HT-29 (cell line): ENCODE data around the gene BMP10. TPM values are rescaled to one million over a fixed set of nuclear protein-coding genes. Genes with fewer than 3 reads are reported as not detected.

Source experiments
- DNase-seq: peaks from one replicate; pipeline ENCODE4 v3.0.0-alpha.2; 2015; ENCODE audit warnings: low spot score
- total RNA-seq: library from RNA; depleted of rRNA; stranded (reverse); fragments of >200 nt; shearing (Covaris generic); gene quantifications from 2 replicates; pipeline ENCODE4 v1.2.3, GENCODE V29; 2014

Gene BMP10
- total RNA-seq, 1 experiment from 2014 or later = not detected

- no peak for DNase-seq
Observed at GRCh38 chr2:68853035-68853434, 18.2 kb downstream of the BMP10 start.

GRCh38 chr2:68850524-68850923 lies 20.7 kb downstream of the BMP10 start:
- no peak for DNase-seq

GRCh38 chr2:68849579-68850030 lies 21.6 kb downstream of the BMP10 start:
- DNase-seq = no peak

- DNase-seq = no peak
Observed at GRCh38 chr2:68847751-68848150, 23.4 kb downstream of the BMP10 start.

- no peak for DNase-seq
Observed at GRCh38 chr2:68846091-68846490, 25.1 kb downstream of the BMP10 start.

GRCh38 chr2:68845043-68845442 lies 26.2 kb downstream of the BMP10 start:
- no peak for DNase-seq

GRCh38 chr2:68839260-68839833 lies 31.9 kb downstream of the BMP10 start:
- peak; percentile 15 for DNase-seq

- no peak for DNase-seq
Observed at GRCh38 chr2:68838641-68839040, 32.6 kb downstream of the BMP10 start.

GRCh38 chr2:68837861-68838341 lies 33.3 kb downstream of the BMP10 start:
- no peak for DNase-seq

- peak; percentile 69 for DNase-seq
Observed at GRCh38 chr2:68837164-68837860, 33.9 kb downstream of the BMP10 start.

- DNase-seq = no peak
Observed at GRCh38 chr2:68835621-68836020, 35.6 kb downstream of the BMP10 start.

GRCh38 chr2:68834737-68835376 lies 36.3 kb downstream of the BMP10 start:
- no peak for DNase-seq

- no peak for DNase-seq
Observed at GRCh38 chr2:68833162-68833561, 38.0 kb downstream of the BMP10 start.

- DNase-seq = no peak
Observed at GRCh38 chr2:68832233-68832869, 38.8 kb downstream of the BMP10 start.

GRCh38 chr2:68831686-68832232 lies 39.4 kb downstream of the BMP10 start:
- no peak for DNase-seq

GRCh38 chr2:68829749-68830148 lies 41.4 kb downstream of the BMP10 start:
- no peak for DNase-seq

- DNase-seq = peak; percentile 74
Observed at GRCh38 chr2:68828887-68829708, 42.1 kb downstream of the BMP10 start.

- DNase-seq = no peak
Observed at GRCh38 chr2:68827666-68828065, 43.5 kb downstream of the BMP10 start.

GRCh38 chr2:68825866-68826265 lies 45.3 kb downstream of the BMP10 start:
- no peak for DNase-seq

GRCh38 chr2:68824831-68825230 lies 46.4 kb downstream of the BMP10 start:
- no peak for DNase-seq
